SH-SY5Y (cell line): Measurements from ENCODE around the gene IRAK3.

Source experiments
- GATA2 ChIP-seq: IDR thresholded peaks from 2 replicates; pipeline ENCODE4 v1.6.1; 2011; ENCODE audit warnings: mild to moderate bottlenecking, low read depth, low read length
- GATA3 ChIP-seq: IDR thresholded peaks from 2 replicates; pipeline ENCODE4 v1.6.1; 2011; ENCODE audit warnings: low read depth, mild to moderate bottlenecking, low read length, moderate library complexity

DNA sequence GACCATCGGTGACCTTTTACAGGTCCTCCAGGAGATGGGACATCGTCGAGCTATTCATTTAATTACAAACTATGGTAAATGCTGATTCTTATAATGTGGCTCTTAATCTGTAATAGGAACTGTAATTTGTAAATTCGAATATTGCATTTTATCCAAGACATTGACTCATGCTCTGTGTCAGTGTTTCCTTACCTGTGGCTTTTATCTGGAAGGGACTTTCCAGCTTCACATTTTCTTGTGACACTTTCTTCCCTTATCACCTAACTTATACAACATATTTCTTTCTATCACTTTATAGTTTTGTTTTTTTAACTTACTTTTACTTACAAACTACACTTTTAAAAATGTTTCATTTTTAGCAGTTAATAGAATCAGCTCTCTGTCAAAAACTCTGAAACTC, 14.8 kb downstream of the IRAK3 start:
- TF ChIP-seq GATA2, result no peak
- TF ChIP-seq GATA3, result no peak
